Body of pancreas (tissue), 4 donors: ENCODE measurements around the gene ELF5. TPM values are rescaled to one million over a fixed set of nuclear protein-coding genes. Genes with fewer than 3 reads are reported as not detected.

ENCODE experiments used
- ATAC-seq: fragments of 150-250 bp; one replicate; pipeline ENCODE4 v1.9.1; 2016
- DNase-seq, 4 donors: peaks; one replicate each; pipeline ENCODE4 v3.0.0-alpha.2; 2019
- H3K27ac ChIP-seq, 4 donors: fragments of 200-600 bp; sonication (generic); 1 replicate in 3 of 4; 2 replicates in 1 of 4; pipeline versions ENCODE4 v1.5.1 to v1.6.1; 2016 to 2019; ENCODE audit warnings: mild to moderate bottlenecking in 1 of 4, mixed read lengths in 1 of 4, moderate library complexity in 1 of 4
- H3K27me3 ChIP-seq, 2 donors: fragments of 200-600 bp; sonication (generic); one replicate each; pipeline ENCODE4 v1.6.0; 2016; ENCODE audit warnings: mild to moderate bottlenecking in 1 of 2
- H3K36me3 ChIP-seq, 2 donors: fragments of 200-600 bp; sonication (generic); replicated peaks in 1 of 2; 2 replicates each; pipeline ENCODE4 v1.5.1; 2016; ENCODE audit warnings: low read depth in 2 of 2; ENCODE audit not compliant: insufficient read depth in 1 of 2
- H3K4me1 ChIP-seq: fragments of 200-600 bp; sonication (generic); one replicate; pipeline ENCODE4 v1.6.0; 2016
- H3K4me3 ChIP-seq, 2 donors: fragments of 200-600 bp; sonication (generic); 1 replicate in 1 of 2; 2 replicates in 1 of 2; pipeline ENCODE4 v1.5.1; 2016 to 2019
- H3K9me3 ChIP-seq, 3 donors: fragments of 200-600 bp; sonication (generic); 1 replicate in 2 of 3; 2 replicates in 1 of 3; pipeline ENCODE4 v1.5.1; 2016
- POLR2A ChIP-seq, 3 donors: fragments of 450-650 bp; IDR thresholded peaks; one replicate each; pipeline ENCODE4 v1.6.1; 2016; ENCODE audit warnings: antibody characterized with exemption in 3 of 3, mild to moderate bottlenecking in 2 of 3
- WGBS, 2 donors: methylation state at CpG; one replicate each; pipeline ENCODE4 v1.1.5; 2017; 5-methylcytosine and 5-hydroxymethylcytosine counted together
- intact Hi-C: fragments of 100-400 bp; cut with DNase I; formaldehyde crosslinking; loops from one replicate; pipeline ENCODE4 v1.15.1; 2023
- total RNA-seq, 2 donors: library from RNA; depleted of rRNA; stranded (reverse); fragments of >200 nt; gene quantifications; one replicate each; pipeline ENCODE4 v1.1.0, GENCODE V29; 2016
- TF ChIP-seq, protein P1 (sequence below), 7 experiments: fragments of 450-650 bp in 4 of 7; fragments of 200-600 bp in 3 of 7; sonication (generic) in 3 of 7; IDR thresholded peaks; one replicate each; pipeline ENCODE4 v1.5.1; 2016 to 2019; ENCODE audit warnings: antibody characterized with exemption in 7 of 7

Gene ELF5
- total RNA-seq, 2 donors from 2014 or later: not detected

- Histone ChIP-seq H3K27me3 (no peaks in the 10 kb centered on the region), H3K4me1 (no peaks in the 10 kb centered on the region), H3K4me3 (no peak overlapping the region), H3K27ac (no peak overlapping the region), H3K9me3 (no peaks in the 10 kb centered on the region), H3K36me3 (no peaks in the 10 kb centered on the region)
- intact Hi-C loops: no loop called here
- ATAC-seq (no peak), DNase-seq (no peak)
- 78 to 85% methylated on average over 3 to 4 of the region's 4 CpGs for WGBS, 2 donors
- TF ChIP-seq, protein P1, sequence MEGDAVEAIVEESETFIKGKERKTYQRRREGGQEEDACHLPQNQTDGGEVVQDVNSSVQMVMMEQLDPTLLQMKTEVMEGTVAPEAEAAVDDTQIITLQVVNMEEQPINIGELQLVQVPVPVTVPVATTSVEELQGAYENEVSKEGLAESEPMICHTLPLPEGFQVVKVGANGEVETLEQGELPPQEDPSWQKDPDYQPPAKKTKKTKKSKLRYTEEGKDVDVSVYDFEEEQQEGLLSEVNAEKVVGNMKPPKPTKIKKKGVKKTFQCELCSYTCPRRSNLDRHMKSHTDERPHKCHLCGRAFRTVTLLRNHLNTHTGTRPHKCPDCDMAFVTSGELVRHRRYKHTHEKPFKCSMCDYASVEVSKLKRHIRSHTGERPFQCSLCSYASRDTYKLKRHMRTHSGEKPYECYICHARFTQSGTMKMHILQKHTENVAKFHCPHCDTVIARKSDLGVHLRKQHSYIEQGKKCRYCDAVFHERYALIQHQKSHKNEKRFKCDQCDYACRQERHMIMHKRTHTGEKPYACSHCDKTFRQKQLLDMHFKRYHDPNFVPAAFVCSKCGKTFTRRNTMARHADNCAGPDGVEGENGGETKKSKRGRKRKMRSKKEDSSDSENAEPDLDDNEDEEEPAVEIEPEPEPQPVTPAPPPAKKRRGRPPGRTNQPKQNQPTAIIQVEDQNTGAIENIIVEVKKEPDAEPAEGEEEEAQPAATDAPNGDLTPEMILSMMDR (IDR thresholded peaks at IDR 0.05): no peak
- TF ChIP-seq POLR2A (IDR thresholded peaks at IDR 0.05): no peak
Observed at GRCh38 chr11:34525098-34525497, 11.5 kb upstream of the ELF5 start.

DNA sequence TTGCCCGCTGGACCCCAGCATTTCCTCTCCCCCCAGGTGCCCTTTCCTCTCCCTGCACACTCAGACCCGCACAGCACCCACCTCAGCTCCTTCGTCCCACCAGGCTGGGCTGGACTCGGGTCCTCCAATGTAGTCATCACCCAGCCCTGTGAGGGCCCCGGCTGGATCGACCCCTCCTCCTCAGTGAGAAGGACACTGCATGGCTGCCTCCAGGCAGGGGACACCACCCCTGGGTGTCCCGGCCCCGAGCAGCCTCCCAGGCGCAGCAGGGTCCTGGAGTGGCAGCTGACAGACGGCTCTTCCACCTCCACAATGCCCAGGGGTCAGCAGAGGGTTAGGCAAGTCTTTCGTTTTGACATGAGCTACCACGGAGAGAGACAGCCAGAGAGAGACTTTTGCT lies 11.1 kb upstream of the ELF5 start:
- H3K27ac ChIP-seq: no peak overlapping the region
- 72 to 76% methylated on average over 9 to 12 of the region's 12 CpGs for WGBS, 2 donors
- no peaks in the 10 kb centered on the region for H3K27me3 ChIP-seq
- H3K4me3 ChIP-seq: no peak overlapping the region
- H3K36me3 ChIP-seq: no peaks in the 10 kb centered on the region
- ATAC-seq (no peak), DNase-seq (no peak)
- intact Hi-C loops: no loop called here
- no peaks in the 10 kb centered on the region for H3K9me3 ChIP-seq
- no peak for TF ChIP-seq POLR2A (IDR thresholded peaks at IDR 0.05)
- TF ChIP-seq, protein P1 (IDR thresholded peaks at IDR 0.05): no peak
- H3K4me1 ChIP-seq: no peaks in the 10 kb centered on the region

- H3K27ac ChIP-seq: no peak overlapping the region
- no peaks in the 10 kb centered on the region for H3K9me3 ChIP-seq
- WGBS, 2 donors: 51 to 64% methylated on average over 3 of the region's 3 CpGs
- no peaks in the 10 kb centered on the region for H3K27me3 ChIP-seq
- no peak for TF ChIP-seq POLR2A (IDR thresholded peaks at IDR 0.05)
- TF ChIP-seq, protein P1 (IDR thresholded peaks at IDR 0.05): no peak
- intact Hi-C loops: no loop called here
- H3K36me3 ChIP-seq: no peaks in the 10 kb centered on the region
- no peak overlapping the region for H3K4me3 ChIP-seq
- no peaks in the 10 kb centered on the region for H3K4me1 ChIP-seq
- DNase-seq (no peak), ATAC-seq (no peak)
Observed at GRCh38 chr11:34523053-34523452, 9.5 kb upstream of the ELF5 start.

- intact Hi-C loops: no loop called here
- WGBS, 2 donors: 71 to 82% methylated on average over 2 of the region's 2 CpGs
- ATAC-seq (no peak), DNase-seq (no peak)
- Histone ChIP-seq H3K36me3 (no peaks in the 10 kb centered on the region), H3K4me3 (no peak overlapping the region), H3K27ac (no peak overlapping the region), H3K9me3 (no peaks in the 10 kb centered on the region), H3K27me3 (no peaks in the 10 kb centered on the region), H3K4me1 (no peaks in the 10 kb centered on the region)
- no peak for TF ChIP-seq POLR2A (IDR thresholded peaks at IDR 0.05)
- TF ChIP-seq, protein P1 (IDR thresholded peaks at IDR 0.05): no peak
Observed at GRCh38 chr11:34522188-34522587, 8.6 kb upstream of the ELF5 start.

- H3K4me3 ChIP-seq: no peak overlapping the region
- intact Hi-C loops: no loop called here
- no peaks in the 10 kb centered on the region for H3K4me1 ChIP-seq
- no peaks in the 10 kb centered on the region for H3K9me3 ChIP-seq
- DNase-seq: no peak
- H3K27me3 ChIP-seq: no peaks in the 10 kb centered on the region
- ATAC-seq: no peak
- no peak overlapping the region for H3K27ac ChIP-seq
- no peaks in the 10 kb centered on the region for H3K36me3 ChIP-seq
- TF ChIP-seq, protein P1 (IDR thresholded peaks at IDR 0.05): no peak
- TF ChIP-seq POLR2A (IDR thresholded peaks at IDR 0.05): no peak
Observed at GRCh38 chr11:34521265-34521664, 7.7 kb upstream of the ELF5 start.
